ENCODE data around the gene UBE3C. TPM values are rescaled to one million over a fixed set of nuclear protein-coding genes. Genes with fewer than 3 reads are reported as not detected.

The UBE3C gene
- total RNA-seq, 1 experiment from 2014 or later = 81.1 TPM

- peaks cover 5% of the 10 kb centered on the region for H3K36me3 Mint-ChIP-seq (ENCODE audit: insufficient read depth, unreplicated experiment)
- CTCF ChIA-PET = no interaction called here
- peak; percentile 56 for DNase-seq
- no peaks in the 10 kb centered on the region for H3K9me3 Mint-ChIP-seq (ENCODE audit: low read depth, unreplicated experiment)
- H3K4me1 Mint-ChIP-seq (ENCODE audit: low read depth, unreplicated experiment) = peaks cover 26% of the 10 kb centered on the region
- no peak overlapping the region for H3K4me3 Mint-ChIP-seq (ENCODE audit: low read depth, unreplicated experiment)
- no peak overlapping the region for H3K27ac Mint-ChIP-seq (ENCODE audit: unreplicated experiment)
- BruUV-seq (replicated peaks) = no TSS peak
- TF ChIP-seq, protein P1, sequence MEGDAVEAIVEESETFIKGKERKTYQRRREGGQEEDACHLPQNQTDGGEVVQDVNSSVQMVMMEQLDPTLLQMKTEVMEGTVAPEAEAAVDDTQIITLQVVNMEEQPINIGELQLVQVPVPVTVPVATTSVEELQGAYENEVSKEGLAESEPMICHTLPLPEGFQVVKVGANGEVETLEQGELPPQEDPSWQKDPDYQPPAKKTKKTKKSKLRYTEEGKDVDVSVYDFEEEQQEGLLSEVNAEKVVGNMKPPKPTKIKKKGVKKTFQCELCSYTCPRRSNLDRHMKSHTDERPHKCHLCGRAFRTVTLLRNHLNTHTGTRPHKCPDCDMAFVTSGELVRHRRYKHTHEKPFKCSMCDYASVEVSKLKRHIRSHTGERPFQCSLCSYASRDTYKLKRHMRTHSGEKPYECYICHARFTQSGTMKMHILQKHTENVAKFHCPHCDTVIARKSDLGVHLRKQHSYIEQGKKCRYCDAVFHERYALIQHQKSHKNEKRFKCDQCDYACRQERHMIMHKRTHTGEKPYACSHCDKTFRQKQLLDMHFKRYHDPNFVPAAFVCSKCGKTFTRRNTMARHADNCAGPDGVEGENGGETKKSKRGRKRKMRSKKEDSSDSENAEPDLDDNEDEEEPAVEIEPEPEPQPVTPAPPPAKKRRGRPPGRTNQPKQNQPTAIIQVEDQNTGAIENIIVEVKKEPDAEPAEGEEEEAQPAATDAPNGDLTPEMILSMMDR (IDR thresholded peaks at IDR 0.05; ENCODE audit: unreplicated experiment) = no peak
- H3K27me3 Mint-ChIP-seq (ENCODE audit: unreplicated experiment) = no peaks in the 10 kb centered on the region
- intact Hi-C loops (cut with micrococcal nuclease; ENCODE audit: unreplicated experiment) = no loop called here
Measured at GRCh38 chr7:157292770-157293412, 154.2 kb downstream of the UBE3C start.

GRCh38 chr7:157293413-157293788 is 154.7 kb downstream of the UBE3C start:
- DNase-seq = no peak
- Mint-ChIP-seq H3K4me3 (ENCODE audit: low read depth, unreplicated experiment) (no peak overlapping the region), H3K27me3 (ENCODE audit: unreplicated experiment) (no peaks in the 10 kb centered on the region), H3K9me3 (ENCODE audit: low read depth, unreplicated experiment) (no peaks in the 10 kb centered on the region), H3K4me1 (ENCODE audit: low read depth, unreplicated experiment) (peaks cover 26% of the 10 kb centered on the region), H3K27ac (ENCODE audit: unreplicated experiment) (no peak overlapping the region), H3K36me3 (ENCODE audit: insufficient read depth, unreplicated experiment) (peaks cover 5% of the 10 kb centered on the region)
- CTCF ChIA-PET = no interaction called here
- no TSS peak for BruUV-seq (replicated peaks)
- intact Hi-C loops (cut with micrococcal nuclease; ENCODE audit: unreplicated experiment) = no loop called here
- TF ChIP-seq, protein P1 (IDR thresholded peaks at IDR 0.05; ENCODE audit: unreplicated experiment) = no peak

DNA sequence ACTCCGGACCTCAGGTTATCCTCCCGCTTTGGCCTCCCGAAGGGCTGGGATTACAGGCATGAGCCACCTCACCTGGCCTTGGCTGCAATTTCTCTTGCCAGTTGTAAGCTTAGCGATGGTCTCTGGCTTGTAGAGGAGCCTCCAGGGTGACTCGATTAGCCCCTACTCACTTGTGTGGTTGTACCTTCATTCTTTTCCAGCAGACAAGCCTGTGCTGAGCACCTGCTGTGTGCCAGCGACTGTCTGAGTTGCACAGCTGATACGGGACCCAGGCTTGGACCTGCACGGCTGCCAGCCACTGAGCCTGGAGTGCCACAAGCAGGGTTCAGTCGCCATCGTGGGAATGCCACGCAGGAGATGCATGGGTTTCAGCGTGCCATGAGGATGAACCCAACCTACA is 156.0 kb downstream of the UBE3C start:
- Mint-ChIP-seq H3K4me3 (ENCODE audit: low read depth, unreplicated experiment) (no peak overlapping the region), H3K27ac (ENCODE audit: unreplicated experiment) (no peak overlapping the region), H3K27me3 (ENCODE audit: unreplicated experiment) (no peaks in the 10 kb centered on the region), H3K36me3 (ENCODE audit: insufficient read depth, unreplicated experiment) (peaks cover 7% of the 10 kb centered on the region), H3K4me1 (ENCODE audit: low read depth, unreplicated experiment) (peaks cover 40% of the 10 kb centered on the region), H3K9me3 (ENCODE audit: low read depth, unreplicated experiment) (no peaks in the 10 kb centered on the region)
- intact Hi-C loops (cut with micrococcal nuclease; ENCODE audit: unreplicated experiment) = no loop called here
- DNase-seq = no peak
- CTCF ChIA-PET = interaction anchor here (1.0 kb wide), 1 partner anchor 8 kb away, joined by 3 read pairs; no protein-coding TSS in a partner anchor
- BruUV-seq (replicated peaks) = no TSS peak
- TF ChIP-seq, protein P1 (IDR thresholded peaks at IDR 0.05; ENCODE audit: unreplicated experiment) = no peak

DNA sequence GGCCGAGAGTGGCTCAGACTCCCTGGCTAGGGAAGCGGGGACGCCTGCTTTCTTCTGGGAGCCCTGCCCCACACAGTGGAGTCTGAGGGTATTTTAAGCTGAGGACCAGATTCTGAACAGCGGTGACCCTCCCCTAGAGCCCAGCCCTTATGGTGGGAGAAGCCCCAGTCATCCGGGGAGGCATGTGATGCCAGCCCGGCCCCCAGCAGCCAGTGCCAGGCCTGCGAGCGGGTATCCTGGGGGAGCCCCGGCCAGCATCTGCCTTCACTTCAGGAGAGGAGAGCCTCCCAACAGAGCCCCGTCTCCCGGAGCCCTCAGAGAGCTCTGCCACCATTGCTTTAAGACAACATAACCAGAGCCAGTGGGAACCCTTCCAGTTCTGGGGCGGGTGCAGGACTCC is 156.6 kb downstream of the UBE3C start:
- TF ChIP-seq, protein P1 (IDR thresholded peaks at IDR 0.05; ENCODE audit: unreplicated experiment) = no peak
- H3K36me3 Mint-ChIP-seq (ENCODE audit: insufficient read depth, unreplicated experiment) = peaks cover 13% of the 10 kb centered on the region
- intact Hi-C loops (cut with micrococcal nuclease; ENCODE audit: unreplicated experiment) = no loop called here
- H3K9me3 Mint-ChIP-seq (ENCODE audit: low read depth, unreplicated experiment) = no peaks in the 10 kb centered on the region
- CTCF ChIA-PET = interaction anchor here (1.0 kb wide), 1 partner anchor 9 kb away, joined by 3 read pairs; no protein-coding TSS in a partner anchor
- peaks cover 39% of the 10 kb centered on the region for H3K4me1 Mint-ChIP-seq (ENCODE audit: low read depth, unreplicated experiment)
- H3K4me3 Mint-ChIP-seq (ENCODE audit: low read depth, unreplicated experiment) = no peak overlapping the region
- BruUV-seq (replicated peaks) = no TSS peak
- no peaks in the 10 kb centered on the region for H3K27me3 Mint-ChIP-seq (ENCODE audit: unreplicated experiment)
- no peak overlapping the region for H3K27ac Mint-ChIP-seq (ENCODE audit: unreplicated experiment)
- no peak for DNase-seq
